ENCODE measurements around the gene RHOH. TPM values are rescaled to one million over a fixed set of nuclear protein-coding genes. Genes with fewer than 3 reads are reported as not detected.

RHOH gene
- polyA plus RNA-seq, 1 experiment, result not detected

- DNase-seq (ENCODE audit: low read depth, low spot score), result no peak
- no peaks in the 10 kb centered on the region for H3K9me3 ChIP-seq (ENCODE audit: control insufficient read depth, insufficient read depth, low read length)
- H3K27me3 ChIP-seq (ENCODE audit: control insufficient read depth, insufficient read depth, low read length), result peaks cover 4% of the 10 kb centered on the region
- ChIA-PET POLR2A (no interaction called here), CTCF (interaction anchor here (0.6 kb wide), 1 partner anchor 45 kb away, joined by 5 read pairs; no protein-coding TSS in a partner anchor)
- H3K4me3 ChIP-seq (ENCODE audit: low read depth, low read length), result no peak overlapping the region
- TF ChIP-seq, protein P1, sequence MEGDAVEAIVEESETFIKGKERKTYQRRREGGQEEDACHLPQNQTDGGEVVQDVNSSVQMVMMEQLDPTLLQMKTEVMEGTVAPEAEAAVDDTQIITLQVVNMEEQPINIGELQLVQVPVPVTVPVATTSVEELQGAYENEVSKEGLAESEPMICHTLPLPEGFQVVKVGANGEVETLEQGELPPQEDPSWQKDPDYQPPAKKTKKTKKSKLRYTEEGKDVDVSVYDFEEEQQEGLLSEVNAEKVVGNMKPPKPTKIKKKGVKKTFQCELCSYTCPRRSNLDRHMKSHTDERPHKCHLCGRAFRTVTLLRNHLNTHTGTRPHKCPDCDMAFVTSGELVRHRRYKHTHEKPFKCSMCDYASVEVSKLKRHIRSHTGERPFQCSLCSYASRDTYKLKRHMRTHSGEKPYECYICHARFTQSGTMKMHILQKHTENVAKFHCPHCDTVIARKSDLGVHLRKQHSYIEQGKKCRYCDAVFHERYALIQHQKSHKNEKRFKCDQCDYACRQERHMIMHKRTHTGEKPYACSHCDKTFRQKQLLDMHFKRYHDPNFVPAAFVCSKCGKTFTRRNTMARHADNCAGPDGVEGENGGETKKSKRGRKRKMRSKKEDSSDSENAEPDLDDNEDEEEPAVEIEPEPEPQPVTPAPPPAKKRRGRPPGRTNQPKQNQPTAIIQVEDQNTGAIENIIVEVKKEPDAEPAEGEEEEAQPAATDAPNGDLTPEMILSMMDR (IDR thresholded peaks at IDR 0.05; ENCODE audit: low read depth, low read length), result no peak
- H3K27ac ChIP-seq (ENCODE audit: low read depth, low read length), result no peak overlapping the region
Observed at GRCh38 chr4:40270609-40271008, 73.8 kb downstream of the RHOH start.

DNA sequence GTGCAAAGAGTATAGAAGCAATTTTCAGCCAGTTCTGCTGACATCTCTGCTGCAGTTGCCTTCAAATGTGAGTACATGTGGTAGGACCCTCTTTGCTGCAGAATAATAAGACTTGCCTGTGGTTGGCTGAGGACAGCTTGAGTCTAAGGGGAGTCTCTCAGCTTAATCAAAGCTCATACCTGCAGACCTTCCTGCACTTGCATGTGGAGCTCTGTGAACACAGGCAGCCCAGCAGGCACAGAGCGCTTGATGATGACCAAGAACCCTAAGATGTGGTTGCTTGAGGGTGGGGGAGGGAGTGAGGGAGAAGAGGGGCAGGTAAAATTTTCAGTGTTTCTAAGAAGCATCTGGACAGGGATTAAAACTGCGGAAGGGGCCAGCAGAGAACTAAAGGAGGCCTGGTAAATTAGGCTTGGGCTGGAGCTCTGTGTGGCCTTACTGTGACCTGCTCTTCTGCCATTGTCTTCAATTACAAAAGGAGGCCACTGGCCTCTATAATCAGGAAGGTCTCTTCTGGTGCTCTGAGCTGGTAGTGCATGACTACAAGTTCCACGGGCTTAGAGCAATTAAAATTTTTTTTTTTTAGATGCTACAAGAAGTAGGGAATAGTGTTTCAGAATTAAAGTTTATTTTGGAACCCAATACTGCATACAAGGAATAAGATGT is 78.4 kb downstream of the RHOH start:
- TF ChIP-seq, protein P1 (IDR thresholded peaks at IDR 0.05; ENCODE audit: low read depth, low read length), result no peak
- H3K4me3 ChIP-seq (ENCODE audit: low read depth, low read length), result no peak overlapping the region
- no peak overlapping the region for H3K27ac ChIP-seq (ENCODE audit: low read depth, low read length)
- POLR2A ChIA-PET, result interaction anchor here (0.6 kb wide), 1 partner anchor 11 kb away, joined by 4 read pairs; no protein-coding TSS in a partner anchor
- no peak for DNase-seq (ENCODE audit: low read depth, low spot score)
- H3K27me3 ChIP-seq (ENCODE audit: control insufficient read depth, insufficient read depth, low read length), result peaks cover 6% of the 10 kb centered on the region
- CTCF ChIA-PET, result interaction anchor here (0.9 kb wide), 1 partner anchor 14 kb away, joined by 3 read pairs; no protein-coding TSS in a partner anchor
- no peaks in the 10 kb centered on the region for H3K9me3 ChIP-seq (ENCODE audit: control insufficient read depth, insufficient read depth, low read length)

- no peak for DNase-seq (ENCODE audit: low read depth, low spot score)
- TF ChIP-seq, protein P1 (IDR thresholded peaks at IDR 0.05; ENCODE audit: low read depth, low read length), result no peak
- CTCF ChIA-PET, result interaction anchor here (0.6 kb wide), 1 partner anchor 125 kb away, joined by 4 read pairs; no protein-coding TSS in a partner anchor
- Histone ChIP-seq H3K4me3 (ENCODE audit: low read depth, low read length) (no peak overlapping the region), H3K9me3 (ENCODE audit: control insufficient read depth, insufficient read depth, low read length) (no peaks in the 10 kb centered on the region), H3K27me3 (ENCODE audit: control insufficient read depth, insufficient read depth, low read length) (peaks cover 9% of the 10 kb centered on the region), H3K27ac (ENCODE audit: low read depth, low read length) (no peak overlapping the region)
- POLR2A ChIA-PET, result no interaction called here
Observed at GRCh38 chr4:40276546-40276945, 79.7 kb downstream of the RHOH start.

- Histone ChIP-seq H3K4me3 (ENCODE audit: low read depth, low read length) (no peak overlapping the region), H3K9me3 (ENCODE audit: control insufficient read depth, insufficient read depth, low read length) (no peaks in the 10 kb centered on the region), H3K27me3 (ENCODE audit: control insufficient read depth, insufficient read depth, low read length) (peaks cover 17% of the 10 kb centered on the region), H3K27ac (ENCODE audit: low read depth, low read length) (no peak overlapping the region)
- no peak for DNase-seq (ENCODE audit: low read depth, low spot score)
- ChIA-PET POLR2A (no interaction called here), CTCF (no interaction called here)
- TF ChIP-seq, protein P1 (IDR thresholded peaks at IDR 0.05; ENCODE audit: low read depth, low read length), result no peak
Observed at GRCh38 chr4:40280586-40280985, 83.8 kb downstream of the RHOH start.

DNA sequence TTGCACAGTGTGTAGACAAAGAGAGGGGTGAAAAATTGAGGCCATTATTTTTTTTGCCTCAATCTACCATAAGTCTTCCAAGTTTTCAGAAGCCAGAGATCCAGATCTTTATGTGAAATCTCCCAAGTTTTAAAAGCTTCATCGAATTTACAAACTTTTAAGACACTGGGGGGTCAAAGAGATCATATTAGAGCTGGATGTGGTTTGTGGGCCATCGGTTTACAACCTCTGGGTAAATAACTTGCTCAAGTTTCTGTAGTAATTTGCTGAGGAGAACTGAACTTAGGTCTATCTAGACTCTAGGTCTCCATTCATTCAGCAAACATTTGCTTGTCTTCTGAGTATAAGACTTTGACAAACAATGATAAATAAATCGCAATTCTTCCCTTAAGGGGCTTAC is 84.3 kb downstream of the RHOH start:
- Histone ChIP-seq H3K27ac (ENCODE audit: low read depth, low read length) (no peak overlapping the region), H3K27me3 (ENCODE audit: control insufficient read depth, insufficient read depth, low read length) (peaks cover 19% of the 10 kb centered on the region), H3K4me3 (ENCODE audit: low read depth, low read length) (no peak overlapping the region), H3K9me3 (ENCODE audit: control insufficient read depth, insufficient read depth, low read length) (no peaks in the 10 kb centered on the region)
- ChIA-PET POLR2A (no interaction called here), CTCF (interaction anchor here (0.7 kb wide), 1 partner anchor 37 kb away, joined by 7 read pairs; no protein-coding TSS in a partner anchor)
- no peak for DNase-seq (ENCODE audit: low read depth, low spot score)
- TF ChIP-seq, protein P1 (IDR thresholded peaks at IDR 0.05; ENCODE audit: low read depth, low read length), result no peak

Data from AG04450 (cell line).